ENCODE measurements around the gene BCAS4. TPM values are rescaled to one million over a fixed set of nuclear protein-coding genes. Genes with fewer than 3 reads are reported as not detected.

Gene BCAS4
- total RNA-seq, 1 experiment from 2014 or later, result 29.9 TPM

DNA sequence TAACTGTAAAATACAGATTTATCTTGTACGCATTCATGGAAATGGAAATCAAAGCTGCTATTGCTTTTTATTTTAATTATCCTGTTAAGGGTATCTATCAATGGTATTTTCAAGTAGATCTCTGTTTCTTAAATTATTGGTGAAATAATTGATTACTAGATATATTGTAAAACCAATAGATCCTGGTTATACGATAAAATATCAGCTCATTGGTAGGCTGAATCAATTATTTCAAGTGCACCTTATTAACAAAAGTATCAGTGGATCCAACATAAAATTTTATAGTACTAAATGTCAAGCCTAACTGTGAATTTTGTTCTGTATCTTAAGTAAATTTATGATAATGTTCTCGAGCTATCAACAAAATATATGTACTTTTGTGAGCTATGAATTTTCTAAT lies 41.7 kb upstream of the BCAS4 start:
- no peak for TF ChIP-seq CTCF (IDR thresholded peaks at IDR 0.05; ENCODE audit: insufficient read depth in 1 of 2, low read depth in 1 of 2, low read length in 1 of 2, severe bottlenecking in 1 of 2, unreplicated experiment in 1 of 2)
- peaks cover 86% of the 10 kb centered on the region for H3K36me3 Mint-ChIP-seq (ENCODE audit: insufficient read depth, unreplicated experiment)
- peaks cover 47% of the 10 kb centered on the region for H3K4me1 Mint-ChIP-seq (ENCODE audit: low read depth, unreplicated experiment)
- ChIA-PET POLR2A (interaction anchor here (1.0 kb wide), 1 partner anchor 14 kb away, joined by 4 read pairs; no protein-coding TSS in a partner anchor), CTCF (interaction anchor here (0.6 to 1.8 kb wide), 4 partner anchors 40 to 127 kb away, joined by 4 to 6 read pairs (median 4); no protein-coding TSS in a partner anchor)
- Histone ChIP-seq H3K4me3 (ENCODE audit: low read depth, low read length) (no peak overlapping the region), H3K27me3 (replicated peaks; ENCODE audit: control insufficient read depth, insufficient read depth, low read length) (no peaks in the 10 kb centered on the region), H3K36me3 (ENCODE audit: control insufficient read depth, insufficient read depth, low read length) (peaks cover 7% of the 10 kb centered on the region; the same call in 1 of the 2 replicates), H3K9me3 (no peaks in the 10 kb centered on the region), H3K4me1 (peaks cover 57% of the 10 kb centered on the region)
- BruUV-seq (replicated peaks), result no TSS peak
- intact Hi-C loops (cut with micrococcal nuclease; ENCODE audit: unreplicated experiment), result no loop called here
- no peak for DNase-seq
- no peak overlapping the region for H3K4me3 Mint-ChIP-seq (ENCODE audit: unreplicated experiment)
- no peaks in the 10 kb centered on the region for H3K9me3 Mint-ChIP-seq (ENCODE audit: unreplicated experiment)
- H3K27ac Mint-ChIP-seq (ENCODE audit: unreplicated experiment), result no peak overlapping the region
- H3K27me3 Mint-ChIP-seq (ENCODE audit: insufficient read depth, unreplicated experiment), result no peaks in the 10 kb centered on the region

GRCh38 chr20:50754420-50754819 lies 40.4 kb upstream of the BCAS4 start:
- H3K4me3 ChIP-seq (ENCODE audit: low read depth, low read length), result no peak overlapping the region
- no peaks in the 10 kb centered on the region for H3K9me3 ChIP-seq
- BruUV-seq (replicated peaks), result no TSS peak
- no peaks in the 10 kb centered on the region for H3K27me3 ChIP-seq (replicated peaks; ENCODE audit: control insufficient read depth, insufficient read depth, low read length)
- H3K4me3 Mint-ChIP-seq (ENCODE audit: unreplicated experiment), result no peak overlapping the region
- H3K36me3 Mint-ChIP-seq (ENCODE audit: insufficient read depth, unreplicated experiment), result peaks cover 86% of the 10 kb centered on the region
- peaks cover 58% of the 10 kb centered on the region for H3K4me1 ChIP-seq
- peaks cover 49% of the 10 kb centered on the region for H3K4me1 Mint-ChIP-seq (ENCODE audit: low read depth, unreplicated experiment)
- no peaks in the 10 kb centered on the region for H3K9me3 Mint-ChIP-seq (ENCODE audit: unreplicated experiment)
- intact Hi-C loops (cut with micrococcal nuclease; ENCODE audit: unreplicated experiment), result no loop called here
- H3K36me3 ChIP-seq (ENCODE audit: control insufficient read depth, insufficient read depth, low read length), result peaks cover 6% of the 10 kb centered on the region; the same call in 1 of the 2 replicates
- CTCF ChIA-PET, result interaction anchor here (1.4 kb wide), 1 partner anchor 128 kb away, joined by 4 read pairs; no protein-coding TSS in a partner anchor
- H3K27ac Mint-ChIP-seq (ENCODE audit: unreplicated experiment), result peak overlapping the region; percentile 2
- no peaks in the 10 kb centered on the region for H3K27me3 Mint-ChIP-seq (ENCODE audit: insufficient read depth, unreplicated experiment)
- POLR2A ChIA-PET, result no interaction called here
- no peak for TF ChIP-seq CTCF (IDR thresholded peaks at IDR 0.05; ENCODE audit: insufficient read depth in 1 of 2, low read depth in 1 of 2, low read length in 1 of 2, severe bottlenecking in 1 of 2, unreplicated experiment in 1 of 2)
- no peak for DNase-seq

DNA sequence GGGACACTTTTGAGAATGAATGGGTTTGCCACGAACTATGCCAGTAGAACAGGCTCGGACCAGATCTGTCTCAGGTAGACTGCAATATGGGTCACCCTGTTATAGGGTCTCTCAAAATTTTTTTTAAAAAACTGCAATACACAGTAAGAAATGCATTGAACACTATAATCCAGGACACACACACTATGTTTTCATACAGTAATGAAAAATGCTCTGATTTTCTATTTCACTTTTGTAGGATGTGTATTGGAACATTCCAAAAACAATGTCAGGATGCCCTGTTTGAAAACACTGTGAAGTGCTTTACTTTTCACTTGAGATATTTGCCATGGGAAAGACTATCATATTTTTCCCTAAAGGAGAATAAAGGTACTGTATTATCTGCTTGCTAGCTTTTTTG lies 38.4 kb upstream of the BCAS4 start:
- intact Hi-C loops (cut with micrococcal nuclease; ENCODE audit: unreplicated experiment), result no loop called here
- no peak for DNase-seq
- H3K36me3 ChIP-seq (ENCODE audit: control insufficient read depth, insufficient read depth, low read length), result 0 out of 2 replicates have a peak, but pooled peaks cover 1% of the 10 kb centered on the region
- no peak overlapping the region for H3K4me3 ChIP-seq (ENCODE audit: low read depth, low read length)
- H3K4me1 ChIP-seq, result peaks cover 66% of the 10 kb centered on the region
- Mint-ChIP-seq H3K27ac (ENCODE audit: unreplicated experiment) (no peak overlapping the region), H3K9me3 (ENCODE audit: unreplicated experiment) (no peaks in the 10 kb centered on the region), H3K4me3 (ENCODE audit: unreplicated experiment) (no peak overlapping the region), H3K27me3 (ENCODE audit: insufficient read depth, unreplicated experiment) (no peaks in the 10 kb centered on the region), H3K4me1 (ENCODE audit: low read depth, unreplicated experiment) (peaks cover 53% of the 10 kb centered on the region), H3K36me3 (ENCODE audit: insufficient read depth, unreplicated experiment) (peaks cover 76% of the 10 kb centered on the region)
- TF ChIP-seq CTCF (IDR thresholded peaks at IDR 0.05; ENCODE audit: insufficient read depth in 1 of 2, low read depth in 1 of 2, low read length in 1 of 2, severe bottlenecking in 1 of 2, unreplicated experiment in 1 of 2), result no peak
- POLR2A ChIA-PET, result no interaction called here
- no peaks in the 10 kb centered on the region for H3K27me3 ChIP-seq (replicated peaks; ENCODE audit: control insufficient read depth, insufficient read depth, low read length)
- CTCF ChIA-PET, result interaction anchor here (0.5 to 1.4 kb wide), 2 partner anchors 32 to 93 kb away, joined by 4 read pairs; no protein-coding TSS in a partner anchor
- no peaks in the 10 kb centered on the region for H3K9me3 ChIP-seq
- no TSS peak for BruUV-seq (replicated peaks)

Measured in Caco-2 (cell line).